Activated naive CD8-positive, alpha-beta T cell treated with anti-CD3 and anti-CD28 coated beads for 36 hours (primary cell): ENCODE measurements around the gene UBL4B. TPM values are rescaled to one million over a fixed set of nuclear protein-coding genes. Genes with fewer than 3 reads are reported as not detected.

Experiments
- DNase-seq: peaks from one replicate; pipeline ENCODE4 v3.0.0; 2021
- H3K27ac Mint-ChIP-seq: one replicate; pipeline ENCODE4 v1.8.0; 2022; ENCODE audit warnings: mild to moderate bottlenecking, moderate library complexity, mixed read lengths
- H3K27me3 Mint-ChIP-seq: one replicate; pipeline ENCODE4 v1.8.0; 2022; ENCODE audit warnings: mild to moderate bottlenecking, mixed read lengths
- H3K36me3 Mint-ChIP-seq: one replicate; pipeline ENCODE4 v1.8.0; 2021; ENCODE audit warnings: mild to moderate bottlenecking, mixed read lengths
- H3K4me1 Mint-ChIP-seq: one replicate; pipeline ENCODE4 v1.8.0; 2021; ENCODE audit warnings: mixed read lengths
- H3K4me3 Mint-ChIP-seq: one replicate; pipeline ENCODE4 v1.8.0; 2022; ENCODE audit warnings: mild to moderate bottlenecking, moderate library complexity, mixed read lengths
- H3K9me3 Mint-ChIP-seq: one replicate; pipeline ENCODE4 v1.8.0; 2022; ENCODE audit warnings: mixed read lengths
- total RNA-seq, 2 experiments: library from RNA; stranded (reverse); gene quantifications; one replicate each; pipeline ENCODE4 v1.2.3, GENCODE V29; 2021

UBL4B gene
- total RNA-seq, 2 experiments from 2014 or later, result not detected

DNA sequence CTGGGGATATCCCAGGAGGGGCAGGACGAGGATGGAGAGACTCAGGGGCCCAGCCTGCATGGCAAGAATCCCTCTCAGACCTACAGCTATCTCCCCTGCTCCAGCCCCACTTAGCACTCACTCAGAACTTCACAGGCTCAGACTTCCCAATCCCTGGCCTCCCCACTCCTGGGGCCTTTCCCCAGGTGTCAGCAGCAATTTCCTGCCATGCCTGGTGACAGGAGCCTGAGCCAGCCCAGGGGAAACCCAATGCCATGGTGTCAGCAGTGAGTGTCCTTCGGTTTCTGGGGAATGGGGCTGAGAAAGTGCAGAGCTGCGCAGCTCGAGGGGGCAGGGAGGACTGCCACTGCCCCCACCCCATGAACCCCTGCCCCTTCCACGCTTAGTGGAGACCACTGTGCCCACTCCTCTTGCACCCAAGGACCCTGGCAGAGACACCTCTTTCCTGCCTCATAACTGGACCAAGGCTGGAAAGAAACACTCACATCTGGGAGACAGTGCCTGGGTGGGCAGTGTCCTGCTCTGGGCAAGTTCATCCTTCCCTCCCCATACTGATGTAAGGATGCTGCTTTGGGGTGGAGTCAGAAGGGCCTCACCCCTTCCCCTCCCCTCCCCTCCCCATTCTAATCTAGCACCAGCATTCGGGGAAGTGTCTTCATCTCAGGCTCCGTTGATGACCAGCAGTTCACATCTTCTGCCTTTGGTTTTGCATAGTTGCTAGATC lies 17.1 kb upstream of the UBL4B start:
- Mint-ChIP-seq H3K9me3 (no peaks in the 10 kb centered on the region), H3K27ac (no peak overlapping the region), H3K36me3 (no peaks in the 10 kb centered on the region), H3K4me1 (no peaks in the 10 kb centered on the region), H3K27me3 (peaks cover 4% of the 10 kb centered on the region), H3K4me3 (no peak overlapping the region)
- no peak for DNase-seq

DNA sequence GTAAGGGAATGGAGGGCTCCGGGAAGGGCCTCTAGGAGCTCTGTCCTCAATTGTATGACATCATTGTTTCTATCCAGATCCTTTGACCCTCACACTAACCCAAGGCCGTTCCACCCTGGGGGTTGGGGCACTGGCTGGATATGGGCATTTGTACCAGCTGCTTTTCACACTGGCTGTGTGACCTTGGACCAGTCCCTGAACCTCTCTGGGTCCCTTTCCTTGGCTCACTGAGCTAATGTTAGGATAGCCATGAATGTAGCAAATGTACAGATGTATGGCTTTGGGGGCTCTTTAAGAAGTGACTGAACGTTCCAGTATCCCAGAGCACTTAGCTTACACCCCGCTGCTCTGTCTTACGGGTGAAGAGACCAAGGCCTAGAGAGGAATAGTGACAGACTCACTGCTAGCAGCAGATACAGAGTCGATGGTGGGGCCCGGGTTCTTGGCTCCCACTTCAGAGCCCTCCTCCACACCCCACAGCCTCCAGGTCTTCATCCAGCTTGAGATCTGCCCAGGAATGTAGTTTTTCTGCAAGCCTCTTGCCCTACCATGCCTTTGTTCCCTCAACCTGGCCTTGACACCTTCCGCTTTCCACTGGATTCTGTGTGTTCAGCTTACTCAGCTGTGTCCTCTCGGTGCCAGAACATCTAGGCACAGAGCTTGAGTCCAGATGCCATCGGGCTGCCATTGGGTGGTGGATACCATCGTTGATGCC lies 14.6 kb upstream of the UBL4B start:
- Mint-ChIP-seq H3K27me3 (peaks cover 4% of the 10 kb centered on the region), H3K4me1 (no peaks in the 10 kb centered on the region), H3K27ac (no peak overlapping the region), H3K9me3 (no peaks in the 10 kb centered on the region), H3K36me3 (no peaks in the 10 kb centered on the region), H3K4me3 (no peak overlapping the region)
- no peak for DNase-seq

DNA sequence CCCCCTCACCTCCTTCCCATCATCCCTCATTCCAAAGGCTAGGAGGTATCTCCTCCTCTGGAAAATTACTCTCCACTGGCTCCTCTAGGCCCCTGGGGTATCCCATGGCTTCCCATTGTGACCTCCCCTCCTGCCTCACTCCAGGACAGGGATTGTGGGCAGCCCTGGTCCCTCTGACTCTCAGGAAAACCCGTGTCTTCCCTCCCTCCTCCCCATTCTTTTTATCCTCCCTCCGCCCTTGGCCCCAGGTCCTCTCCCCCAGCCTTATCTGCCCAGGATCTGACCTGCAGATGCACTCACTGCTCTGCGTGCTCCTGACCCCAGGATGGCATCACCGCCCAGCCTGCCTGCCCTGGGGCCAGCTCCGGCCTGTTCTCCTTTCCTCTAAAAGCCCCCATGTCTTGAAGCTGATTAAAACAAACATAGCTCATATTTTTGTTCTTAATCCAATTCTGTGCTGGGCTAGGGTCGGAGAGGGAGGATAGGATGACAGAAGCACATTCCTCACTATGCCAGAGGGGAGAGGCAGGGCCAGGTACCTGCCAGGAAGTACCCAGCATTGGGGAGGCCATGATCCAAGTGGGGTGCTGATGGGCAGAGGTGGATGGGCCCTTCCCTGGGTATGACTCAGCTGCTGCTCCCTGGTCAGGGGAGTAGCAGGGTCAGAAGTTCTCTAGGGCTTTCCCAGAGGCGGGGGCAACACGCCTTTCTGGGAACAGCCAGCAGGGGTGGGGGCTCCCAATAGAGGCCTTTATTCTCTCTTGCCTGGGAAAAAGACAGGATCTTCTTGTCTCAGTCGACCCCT lies 13.8 kb upstream of the UBL4B start:
- no peak for DNase-seq
- Mint-ChIP-seq H3K4me3 (no peak overlapping the region), H3K27me3 (peaks cover 4% of the 10 kb centered on the region)

DNA sequence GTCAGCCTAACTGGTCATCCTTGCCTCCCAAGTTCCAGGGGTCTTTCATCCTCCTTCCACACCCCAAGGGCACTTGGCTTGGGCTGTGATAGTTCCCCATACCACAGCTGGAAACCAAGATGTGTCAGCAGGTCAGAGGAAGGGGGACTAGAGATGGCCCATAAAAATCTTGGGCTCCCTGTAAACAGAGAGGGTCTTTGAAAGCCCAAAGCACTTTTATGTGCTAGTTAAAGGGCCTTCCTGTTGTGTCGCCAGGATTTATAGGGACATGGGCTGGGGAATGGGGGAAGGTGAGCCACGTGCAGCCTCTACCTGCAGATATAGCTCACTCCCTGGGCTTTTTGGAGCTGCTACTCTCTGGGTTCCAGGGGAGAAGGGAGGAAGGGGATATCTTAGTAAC lies 11.9 kb upstream of the UBL4B start:
- no peaks in the 10 kb centered on the region for H3K9me3 Mint-ChIP-seq
- no peak overlapping the region for H3K4me3 Mint-ChIP-seq
- no peaks in the 10 kb centered on the region for H3K36me3 Mint-ChIP-seq
- H3K27me3 Mint-ChIP-seq, result no peaks in the 10 kb centered on the region
- H3K27ac Mint-ChIP-seq, result no peak overlapping the region
- H3K4me1 Mint-ChIP-seq, result peaks cover 2% of the 10 kb centered on the region
- no peak for DNase-seq

More for the DNA sequence above, 13.8 kb upstream of the UBL4B start:
- Mint-ChIP-seq H3K27ac (no peak overlapping the region), H3K4me1 (no peaks in the 10 kb centered on the region), H3K9me3 (no peaks in the 10 kb centered on the region), H3K36me3 (no peaks in the 10 kb centered on the region)

DNA sequence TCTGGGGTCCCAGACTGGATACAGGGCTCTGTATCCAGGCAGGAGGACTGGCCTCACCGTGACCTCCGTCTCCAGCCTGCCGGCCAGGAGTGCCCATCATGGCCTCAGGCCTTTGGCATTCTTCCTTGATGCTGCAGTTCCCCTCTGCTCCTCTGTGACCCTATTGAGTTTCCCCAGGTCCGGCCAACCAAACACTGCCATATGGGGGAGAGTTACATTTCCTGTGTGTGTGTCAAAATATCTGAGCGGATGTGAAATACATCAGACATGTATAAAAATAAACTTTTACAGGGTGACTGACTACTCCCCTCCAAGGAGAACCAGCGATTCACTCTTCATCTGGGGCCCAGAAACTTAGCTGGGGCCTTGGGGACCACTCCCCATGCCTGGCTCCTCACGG lies 10.2 kb upstream of the UBL4B start:
- H3K27me3 Mint-ChIP-seq, result no peaks in the 10 kb centered on the region
- no peak overlapping the region for H3K4me3 Mint-ChIP-seq
- no peak overlapping the region for H3K27ac Mint-ChIP-seq
- H3K4me1 Mint-ChIP-seq, result peaks cover 2% of the 10 kb centered on the region
- H3K9me3 Mint-ChIP-seq, result no peaks in the 10 kb centered on the region
- no peak for DNase-seq
- H3K36me3 Mint-ChIP-seq, result no peaks in the 10 kb centered on the region

DNA sequence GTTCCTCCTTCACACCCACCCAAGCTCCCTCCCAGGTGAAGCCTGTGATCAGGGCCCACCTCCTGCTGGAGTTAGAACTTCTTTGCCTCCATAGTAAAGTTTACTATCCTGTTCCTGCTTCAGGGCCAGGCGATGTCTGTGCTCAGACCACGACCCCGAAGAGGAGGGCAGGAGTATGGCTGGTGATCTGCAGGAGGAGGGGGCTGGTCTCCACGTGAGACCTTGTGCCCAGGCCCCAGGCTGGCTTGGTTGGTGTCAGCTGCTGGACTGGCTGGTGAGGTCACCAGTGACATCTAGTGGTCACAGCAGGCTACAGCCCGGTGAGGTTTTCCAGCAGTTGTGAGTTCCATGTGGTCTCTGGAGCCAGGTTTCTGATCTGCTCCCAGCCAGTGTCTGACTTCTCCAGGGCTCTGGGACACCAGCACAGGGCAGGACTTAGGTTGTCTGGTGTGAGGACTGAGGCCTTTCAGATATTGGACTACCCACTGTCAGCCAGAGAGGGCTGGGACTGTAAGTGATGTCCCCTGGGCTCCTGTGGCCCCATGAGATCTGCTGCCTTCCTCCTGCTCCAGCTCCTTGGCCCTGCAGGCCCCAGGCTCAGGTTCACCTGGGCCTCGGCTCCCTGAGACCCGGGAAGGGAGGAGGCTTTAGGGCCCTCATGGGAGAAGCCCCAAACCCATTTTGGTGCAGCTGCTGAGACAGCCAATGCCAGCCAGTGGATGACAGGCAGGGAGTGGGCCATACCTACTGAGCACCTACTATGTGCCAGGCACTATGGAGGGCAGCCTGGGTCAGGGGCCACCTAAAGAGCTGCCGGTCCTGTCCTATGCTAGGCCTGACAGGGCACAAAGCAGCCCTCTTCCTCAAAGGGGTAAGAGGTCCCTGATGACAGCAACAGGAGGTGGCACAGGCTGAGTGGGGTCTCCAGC lies 6.0 kb upstream of the UBL4B start:
- H3K27me3 Mint-ChIP-seq, result no peaks in the 10 kb centered on the region
- peaks cover 2% of the 10 kb centered on the region for H3K4me1 Mint-ChIP-seq
- H3K4me3 Mint-ChIP-seq, result no peak overlapping the region
- no peak overlapping the region for H3K27ac Mint-ChIP-seq
- H3K9me3 Mint-ChIP-seq, result no peaks in the 10 kb centered on the region
- peak; percentile 58 for DNase-seq
- H3K36me3 Mint-ChIP-seq, result no peaks in the 10 kb centered on the region

DNA sequence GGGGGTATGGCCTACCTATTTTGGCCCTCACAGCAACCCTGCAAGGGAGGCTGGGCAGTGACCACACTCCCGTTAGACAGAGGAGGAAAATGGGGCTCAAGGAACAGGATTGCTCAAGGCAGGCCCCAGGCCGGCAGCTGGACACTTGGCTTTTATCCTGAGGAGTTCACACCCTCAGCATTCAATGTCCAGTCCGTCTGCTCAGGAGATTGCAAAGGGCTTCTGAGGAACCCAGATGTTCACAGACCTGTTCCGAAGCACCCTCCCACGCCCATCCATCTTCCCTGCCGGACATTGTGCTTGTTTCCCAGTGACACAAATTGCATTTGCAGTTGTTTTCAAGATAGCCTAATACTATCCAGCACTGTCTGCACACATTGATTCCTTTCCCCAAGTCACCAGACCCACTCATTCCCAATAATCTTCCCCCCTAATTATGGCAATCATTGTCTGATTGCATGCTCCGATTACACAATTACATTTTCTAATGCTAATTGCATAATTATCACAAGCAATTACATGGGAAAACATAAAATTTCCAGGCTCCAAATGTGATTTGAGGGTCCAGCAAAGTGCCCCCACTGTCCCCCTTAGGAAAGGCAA lies 4.3 kb upstream of the UBL4B start:
- DNase-seq, result no peak
- Mint-ChIP-seq H3K4me3 (no peak overlapping the region), H3K27me3 (no peaks in the 10 kb centered on the region), H3K4me1 (peaks cover 2% of the 10 kb centered on the region), H3K27ac (no peak overlapping the region), H3K36me3 (no peaks in the 10 kb centered on the region), H3K9me3 (no peaks in the 10 kb centered on the region)

DNA sequence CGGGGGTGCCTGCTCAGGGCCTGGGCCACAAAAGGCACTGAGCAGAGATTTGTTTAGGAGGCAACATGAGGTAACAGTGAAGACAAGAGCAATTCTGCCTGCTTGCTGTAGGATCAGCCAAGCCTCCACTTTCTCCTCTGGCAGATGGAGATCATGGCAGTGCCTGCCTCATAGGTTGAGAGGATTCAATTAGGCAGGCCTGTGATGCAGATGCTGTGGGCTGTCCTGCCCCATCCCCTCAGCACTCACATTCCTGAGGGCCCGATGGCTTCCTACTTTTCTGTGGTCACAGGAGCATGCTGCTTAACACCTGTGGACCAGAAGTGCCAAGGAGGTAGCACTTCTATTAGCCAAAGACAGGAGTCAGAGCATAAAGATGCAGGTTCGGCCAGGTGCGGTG lies 1.2 kb upstream of the UBL4B start:
- Mint-ChIP-seq H3K4me3 (no peak overlapping the region), H3K9me3 (no peaks in the 10 kb centered on the region), H3K27me3 (no peaks in the 10 kb centered on the region), H3K27ac (no peak overlapping the region), H3K36me3 (no peaks in the 10 kb centered on the region), H3K4me1 (no peaks in the 10 kb centered on the region)
- DNase-seq, result no peak

DNA sequence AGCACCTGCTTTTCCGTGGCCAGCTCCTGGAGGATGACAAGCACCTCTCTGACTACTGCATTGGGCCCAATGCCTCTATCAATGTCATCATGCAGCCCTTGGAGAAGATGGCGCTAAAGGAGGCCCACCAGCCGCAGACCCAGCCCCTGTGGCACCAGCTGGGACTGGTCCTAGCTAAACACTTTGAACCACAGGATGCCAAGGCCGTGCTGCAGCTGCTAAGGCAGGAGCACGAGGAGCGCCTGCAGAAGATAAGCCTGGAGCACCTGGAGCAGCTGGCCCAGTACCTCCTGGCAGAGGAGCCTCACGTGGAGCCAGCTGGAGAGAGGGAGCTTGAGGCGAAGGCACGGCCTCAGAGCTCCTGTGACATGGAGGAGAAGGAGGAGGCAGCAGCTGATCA lies 413 bp downstream of the UBL4B start:
- Mint-ChIP-seq H3K27ac (no peak overlapping the region), H3K4me3 (no peak overlapping the region), H3K9me3 (no peaks in the 10 kb centered on the region), H3K4me1 (no peaks in the 10 kb centered on the region), H3K27me3 (peaks cover 13% of the 10 kb centered on the region), H3K36me3 (no peaks in the 10 kb centered on the region)
- DNase-seq, result no peak

DNA sequence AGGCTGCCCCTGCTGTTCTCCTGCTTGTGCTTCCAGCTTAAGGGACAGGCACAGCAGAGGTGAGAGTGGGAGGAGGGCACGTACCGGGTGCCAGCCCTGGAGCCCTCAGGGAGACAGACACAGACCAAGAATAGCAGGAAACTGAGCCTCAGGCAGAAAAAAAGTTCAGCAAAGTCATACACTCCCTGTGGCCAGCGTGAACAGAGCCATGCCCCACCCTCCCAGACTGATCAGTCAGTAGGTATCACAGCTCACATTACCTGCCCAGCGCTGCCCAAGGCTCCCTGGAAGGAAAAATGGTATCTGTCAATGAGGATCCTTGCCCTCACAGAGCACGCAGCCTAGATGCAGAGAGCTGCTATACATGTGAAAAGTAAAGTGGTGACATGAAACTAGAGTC lies 1.3 kb downstream of the UBL4B start:
- H3K27ac Mint-ChIP-seq, result no peak overlapping the region
- peaks cover 13% of the 10 kb centered on the region for H3K27me3 Mint-ChIP-seq

DNA sequence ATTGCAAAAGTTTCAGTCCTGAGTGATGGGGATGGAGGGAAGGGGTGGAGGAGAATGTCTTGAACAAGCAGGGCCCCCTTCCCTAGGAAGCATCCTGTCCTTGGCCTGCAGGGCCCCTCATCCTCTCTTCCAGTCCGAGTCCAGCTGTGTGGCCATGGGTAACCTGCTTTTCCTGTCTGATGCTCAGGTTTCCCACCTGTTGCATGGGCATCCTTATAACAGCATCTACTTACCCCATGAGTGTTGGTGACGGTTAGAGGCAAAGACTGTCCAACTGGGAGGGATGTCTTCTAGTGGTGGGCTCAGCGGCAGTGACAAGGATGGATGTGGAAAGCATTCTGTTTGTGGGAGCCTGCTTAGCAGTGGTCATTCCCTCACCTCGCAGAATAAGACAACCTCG lies 1.9 kb downstream of the UBL4B start:
- H3K36me3 Mint-ChIP-seq, result no peaks in the 10 kb centered on the region
- peaks cover 13% of the 10 kb centered on the region for H3K27me3 Mint-ChIP-seq
- no peaks in the 10 kb centered on the region for H3K9me3 Mint-ChIP-seq
- H3K4me1 Mint-ChIP-seq, result peaks cover 6% of the 10 kb centered on the region
- H3K4me3 Mint-ChIP-seq, result no peak overlapping the region
- DNase-seq, result no peak
- no peak overlapping the region for H3K27ac Mint-ChIP-seq

More for the DNA sequence above, 1.3 kb downstream of the UBL4B start:
- Mint-ChIP-seq H3K9me3 (no peaks in the 10 kb centered on the region), H3K4me3 (no peak overlapping the region), H3K4me1 (peaks cover 1% of the 10 kb centered on the region), H3K36me3 (no peaks in the 10 kb centered on the region)
- DNase-seq, result no peak

DNA sequence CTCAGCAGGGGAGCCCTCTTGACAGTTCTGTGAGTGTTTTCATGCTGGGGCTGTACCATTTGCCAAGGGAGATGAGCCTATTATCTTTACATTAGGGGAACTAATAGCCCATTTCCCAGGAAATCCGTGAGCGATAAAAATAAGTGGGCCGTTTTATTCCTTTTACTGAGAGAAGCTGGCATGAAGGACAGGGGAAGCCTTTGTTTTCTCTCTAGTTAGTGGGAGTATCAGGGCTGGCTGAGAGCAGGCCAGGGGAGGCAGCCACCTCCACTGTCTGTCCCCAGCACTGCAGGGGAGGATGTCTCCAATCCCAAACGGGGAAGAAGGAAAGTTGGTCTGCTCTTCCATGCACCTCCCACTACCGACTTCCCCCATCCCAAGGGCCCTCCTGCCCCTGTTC lies 2.5 kb downstream of the UBL4B start:
- Mint-ChIP-seq H3K4me1 (peaks cover 6% of the 10 kb centered on the region), H3K9me3 (no peaks in the 10 kb centered on the region), H3K36me3 (no peaks in the 10 kb centered on the region), H3K27me3 (peaks cover 13% of the 10 kb centered on the region), H3K4me3 (no peak overlapping the region), H3K27ac (no peak overlapping the region)
- no peak for DNase-seq

DNA sequence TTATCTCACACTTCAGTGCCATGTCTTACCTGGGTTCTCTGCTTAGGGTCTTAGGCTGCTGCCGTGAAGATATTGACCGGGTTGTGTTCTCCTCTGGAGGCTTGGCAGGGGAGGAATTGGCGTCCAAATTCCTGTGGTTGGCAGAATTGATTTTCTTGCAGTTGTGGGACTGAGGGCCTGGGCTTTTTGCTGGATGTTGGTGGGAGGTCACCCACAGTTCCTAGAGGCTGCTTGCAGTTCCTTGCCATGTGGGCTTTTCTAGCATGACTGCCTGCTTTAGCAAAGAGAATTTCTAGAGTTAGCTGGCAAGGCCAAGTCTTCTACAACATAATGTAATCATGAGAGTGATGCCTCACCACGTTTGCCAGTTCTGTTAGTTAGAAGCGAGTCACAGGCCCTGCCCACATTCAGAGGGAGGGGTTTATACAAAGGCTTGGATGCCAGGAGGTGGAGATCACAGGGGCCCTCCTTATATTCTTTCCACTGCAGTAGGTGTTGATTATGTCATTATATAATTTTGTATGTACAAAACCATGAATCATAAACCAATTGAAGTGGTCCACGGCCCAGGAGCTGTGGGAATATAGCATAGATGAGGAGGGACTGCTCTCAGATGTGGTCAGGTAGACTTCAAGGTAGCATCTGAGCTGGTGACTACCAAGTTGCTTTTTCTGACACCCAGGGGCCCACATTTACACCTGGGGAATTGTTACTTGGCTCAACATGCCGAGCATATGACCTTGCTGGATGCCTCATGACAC lies 6.6 kb downstream of the UBL4B start:
- no peak overlapping the region for H3K4me3 Mint-ChIP-seq
- no peak overlapping the region for H3K27ac Mint-ChIP-seq
- peaks cover 3% of the 10 kb centered on the region for H3K9me3 Mint-ChIP-seq
- H3K4me1 Mint-ChIP-seq, result peaks cover 6% of the 10 kb centered on the region
- peaks cover 2% of the 10 kb centered on the region for H3K36me3 Mint-ChIP-seq
- DNase-seq, result peak; percentile 47
- H3K27me3 Mint-ChIP-seq, result peaks cover 23% of the 10 kb centered on the region

DNA sequence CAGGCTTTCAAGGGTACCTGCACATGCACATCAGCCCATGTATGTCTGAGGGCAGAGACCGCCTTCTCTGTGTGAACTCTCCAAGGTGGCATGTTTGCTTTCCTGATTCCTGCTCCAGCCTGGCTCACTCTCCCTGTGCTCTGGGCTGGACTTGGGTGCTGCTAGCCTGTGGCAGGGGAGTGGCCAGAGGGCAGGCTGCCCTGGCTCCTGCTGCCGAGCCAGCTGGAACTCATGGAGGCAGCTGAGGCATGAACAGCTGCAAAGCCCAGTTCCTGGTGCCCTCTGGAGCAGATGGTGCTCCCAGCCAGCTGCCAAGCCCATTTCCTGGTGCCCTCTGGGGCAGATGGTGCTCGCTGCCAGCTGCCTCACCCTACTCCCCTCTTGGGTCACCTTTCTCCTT lies 7.6 kb downstream of the UBL4B start:
- Mint-ChIP-seq H3K27ac (no peak overlapping the region), H3K36me3 (peaks cover 2% of the 10 kb centered on the region), H3K9me3 (peaks cover 3% of the 10 kb centered on the region), H3K4me3 (no peak overlapping the region), H3K27me3 (peaks cover 23% of the 10 kb centered on the region), H3K4me1 (peaks cover 6% of the 10 kb centered on the region)
- DNase-seq, result no peak
